Stimulated activated CD8-positive, alpha-beta memory T cell treated with anti-CD3 and anti-CD28 coated beads, Interleukin-12 subunit alpha, Interleukin-12 subunit beta, amount 100 ng/mL, for 4 hours (primary cell): ENCODE results near the gene CACNA2D1.

Experiments
- DNase-seq: peaks from one replicate; pipeline ENCODE4 v3.0.0-alpha.2; 2020; ENCODE audit warnings: low read depth

Gene CACNA2D1

GRCh38 chr7:82226191-82226590, 217.4 kb downstream of the CACNA2D1 start:
- no peak for DNase-seq

- DNase-seq: no peak
Measured at GRCh38 chr7:82224529-82224928, 219.0 kb downstream of the CACNA2D1 start.

GRCh38 chr7:82223580-82223979, 220.0 kb downstream of the CACNA2D1 start:
- no peak for DNase-seq

- no peak for DNase-seq
Measured at GRCh38 chr7:82221152-82221674, 222.4 kb downstream of the CACNA2D1 start.

GRCh38 chr7:82212466-82212865, 231.1 kb downstream of the CACNA2D1 start:
- DNase-seq: no peak

GRCh38 chr7:82211333-82211732, 232.2 kb downstream of the CACNA2D1 start:
- DNase-seq: no peak

- DNase-seq: no peak
Measured at GRCh38 chr7:82210416-82211184, 233.0 kb downstream of the CACNA2D1 start.

GRCh38 chr7:82209179-82209747, 234.3 kb downstream of the CACNA2D1 start:
- DNase-seq: no peak

- DNase-seq: no peak
Measured at GRCh38 chr7:82204694-82205093, 238.9 kb downstream of the CACNA2D1 start.

GRCh38 chr7:82202965-82203364, 240.6 kb downstream of the CACNA2D1 start:
- DNase-seq: no peak

- DNase-seq: no peak
Measured at GRCh38 chr7:82202107-82202506, 241.5 kb downstream of the CACNA2D1 start.

- no peak for DNase-seq
Measured at GRCh38 chr7:82200601-82201000, 243.0 kb downstream of the CACNA2D1 start.

- DNase-seq: no peak
Measured at GRCh38 chr7:82194016-82194643, 249.4 kb downstream of the CACNA2D1 start.

GRCh38 chr7:82188636-82189035, 254.9 kb downstream of the CACNA2D1 start:
- no peak for DNase-seq

- no peak for DNase-seq
Measured at GRCh38 chr7:82185443-82185842, 258.1 kb downstream of the CACNA2D1 start.

- no peak for DNase-seq
Measured at GRCh38 chr7:82183634-82184033, 259.9 kb downstream of the CACNA2D1 start.

- no peak for DNase-seq
Measured at GRCh38 chr7:82179311-82179710, 264.3 kb downstream of the CACNA2D1 start.

GRCh38 chr7:82175319-82175718, 268.3 kb downstream of the CACNA2D1 start:
- DNase-seq: no peak

GRCh38 chr7:82173400-82174021, 270.1 kb downstream of the CACNA2D1 start:
- no peak for DNase-seq

- DNase-seq: no peak
Measured at GRCh38 chr7:82172881-82173280, 270.7 kb downstream of the CACNA2D1 start.

GRCh38 chr7:82172017-82172416, 271.6 kb downstream of the CACNA2D1 start:
- no peak for DNase-seq

- no peak for DNase-seq
Measured at GRCh38 chr7:82167558-82168314, 275.8 kb downstream of the CACNA2D1 start.
